Stimulated activated CD8-positive, alpha-beta memory T cell treated with anti-CD3 and anti-CD28 coated beads, Interleukin-15, amount 100 ng/mL, for 24 hours (primary cell): ENCODE results near the gene INPP4A.
A peak's percentile ranks its signal among the peaks of the same experiment; 100 is the strongest.
"Not testable (repeated sequence)": the region's sequence is repeated elsewhere in the genome, so short reads cannot be mapped to it uniquely, and the experiment has no call there.

Experiments used
- DNase-seq: peaks from one replicate; pipeline ENCODE4 v3.0.0-alpha.2; 2020; ENCODE audit warnings: low read depth

Gene INPP4A

DNA sequence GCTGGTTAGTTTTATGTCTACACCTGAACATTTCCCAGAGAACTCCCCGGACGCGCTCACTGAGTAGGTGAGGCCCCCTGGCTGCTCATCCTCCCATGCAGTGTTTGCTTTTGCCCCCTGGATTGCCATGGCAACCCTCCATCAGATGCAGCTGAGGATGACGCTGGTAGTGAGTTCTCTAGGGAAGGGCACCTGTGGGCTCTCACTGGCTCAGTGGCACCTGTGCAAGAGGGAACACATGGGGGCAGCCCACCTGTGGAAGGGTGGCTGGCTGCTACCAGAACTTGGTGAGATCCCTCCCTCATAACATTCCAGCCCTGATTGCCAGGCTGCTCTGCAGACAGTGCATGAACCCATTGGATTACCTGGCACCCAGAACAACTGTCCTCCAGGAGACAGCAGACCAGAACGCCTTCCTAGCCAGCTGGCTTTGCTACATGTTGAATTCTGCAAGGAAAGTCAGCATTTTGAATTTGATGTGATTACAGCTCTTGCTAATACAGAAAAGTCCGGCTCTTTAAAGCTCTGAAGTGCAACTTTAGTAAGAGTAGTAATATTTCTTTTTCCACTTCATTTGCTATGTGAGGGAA is 142.0 kb downstream of the INPP4A start:
- DNase-seq: no peak

DNA sequence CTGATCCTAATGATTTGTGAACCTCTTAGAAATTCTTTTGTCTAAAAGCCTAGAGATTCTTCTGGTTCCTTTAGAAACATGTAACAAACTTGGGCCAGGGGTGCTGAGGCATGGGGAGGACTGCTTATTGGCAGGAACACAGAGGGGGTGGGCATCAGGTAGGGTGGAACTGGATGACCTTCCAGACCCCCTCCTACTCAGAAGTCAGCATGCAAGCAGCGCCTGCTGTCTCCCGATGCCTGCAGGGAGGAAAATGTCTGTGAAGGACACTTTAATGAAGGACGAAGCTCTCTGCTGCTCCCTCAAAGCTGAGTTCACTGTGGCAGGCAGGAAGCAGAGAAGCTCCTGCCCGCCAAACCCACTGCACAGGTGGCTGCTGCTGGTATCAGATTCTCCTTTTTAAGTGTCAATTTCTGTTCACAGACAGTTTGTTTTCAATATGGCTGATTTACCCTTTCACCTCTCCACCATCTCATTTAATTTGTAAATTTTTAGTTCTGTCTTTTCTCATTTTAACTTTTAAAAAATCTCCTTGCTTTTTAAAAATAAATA is 144.3 kb downstream of the INPP4A start:
- no peak for DNase-seq

- DNase-seq: no peak
Observed at GRCh38 chr2:98589489-98589888, 144.8 kb downstream of the INPP4A start.

DNA sequence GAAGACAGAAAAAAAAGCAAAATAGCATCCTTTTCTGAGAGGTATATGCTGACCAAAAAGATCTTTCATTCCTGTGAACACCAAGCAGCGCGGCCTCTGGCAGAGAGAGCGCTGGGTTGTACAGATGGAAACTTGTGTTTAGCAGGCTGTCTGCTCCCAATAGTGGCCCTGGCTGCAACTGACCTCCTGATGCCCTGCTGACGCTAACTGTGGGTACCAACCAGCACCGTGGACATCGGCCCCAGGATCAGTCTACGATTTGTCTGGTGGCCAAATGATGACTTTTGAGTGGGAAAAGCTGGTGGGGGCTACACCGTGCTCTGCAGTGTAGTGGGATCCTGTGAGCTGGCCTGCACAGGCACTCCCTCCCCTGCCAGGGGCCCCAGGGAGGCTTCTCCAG is 147.9 kb downstream of the INPP4A start:
- no peak for DNase-seq

- not testable (repeated sequence) for DNase-seq
Observed at GRCh38 chr2:98594665-98595064, 150.0 kb downstream of the INPP4A start.

DNA sequence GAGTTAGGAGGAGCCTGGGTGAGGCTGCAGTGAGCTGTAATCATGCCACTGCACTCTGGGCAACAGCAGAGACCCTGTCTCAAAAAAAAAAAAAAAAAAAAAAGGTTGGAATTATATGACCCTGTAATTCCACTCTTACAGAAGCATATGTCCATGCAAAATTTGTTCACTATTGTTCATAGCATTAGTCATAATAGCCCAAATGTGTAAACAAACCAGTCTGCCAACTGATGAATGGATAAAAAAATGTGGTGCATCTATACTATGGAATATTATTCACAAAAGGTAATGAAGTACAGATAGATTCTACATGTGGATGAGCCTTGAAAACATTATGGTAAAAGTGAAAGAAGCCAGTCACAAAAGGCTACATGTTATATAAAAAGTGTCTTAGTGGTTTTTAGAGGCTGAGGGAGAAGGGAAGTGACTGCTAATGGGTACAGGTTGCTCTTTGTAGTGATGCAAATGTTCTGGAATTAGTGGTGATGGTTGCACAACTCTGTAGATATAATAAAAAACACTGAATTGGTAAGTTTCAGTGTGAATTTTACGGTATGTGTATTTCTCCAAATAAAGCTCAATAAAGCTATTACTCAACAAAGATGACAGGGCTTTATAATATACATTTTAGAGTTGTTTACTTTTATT is 154.2 kb downstream of the INPP4A start:
- no peak for DNase-seq

- no peak for DNase-seq
Observed at GRCh38 chr2:98601532-98602132, 157.0 kb downstream of the INPP4A start.

DNA sequence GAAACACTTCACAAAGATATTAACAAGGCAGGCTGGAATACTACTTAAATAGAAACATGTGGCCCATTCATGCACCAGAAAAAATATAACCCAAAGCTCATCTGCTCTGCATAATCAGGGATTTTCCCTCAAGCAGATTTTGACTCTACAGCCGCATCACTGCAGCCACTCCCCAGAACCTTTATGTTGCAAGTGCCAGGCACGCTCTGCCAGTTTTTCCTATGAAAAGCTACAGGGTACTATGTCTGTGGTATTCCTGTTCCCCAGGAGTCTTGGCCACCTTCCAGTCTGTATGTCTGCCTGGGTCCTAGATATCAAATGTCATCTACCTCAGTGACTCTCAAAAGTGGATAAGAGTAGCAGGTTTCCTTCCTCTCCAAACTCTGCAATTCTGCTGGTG is 159.9 kb downstream of the INPP4A start:
- DNase-seq: no peak

DNA sequence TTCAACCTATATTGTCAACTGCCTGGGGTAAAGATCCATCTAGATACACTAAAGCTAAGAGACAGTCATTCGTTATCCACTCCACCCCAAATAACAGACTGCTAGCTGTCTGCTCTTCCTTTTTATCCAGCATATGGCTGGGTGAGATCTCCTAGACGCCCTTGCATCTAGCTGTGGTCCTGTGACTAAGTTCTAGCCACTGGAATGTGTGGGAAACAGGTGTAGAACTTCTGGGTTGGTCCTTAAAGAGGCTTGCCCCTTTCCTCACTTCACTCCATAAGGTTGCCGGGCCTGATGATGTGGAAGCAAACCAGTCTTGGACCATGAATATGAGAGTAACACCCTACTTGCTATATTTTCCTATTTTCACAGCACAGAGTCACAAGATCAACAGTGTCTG is 160.4 kb downstream of the INPP4A start:
- no peak for DNase-seq

GRCh38 chr2:98606431-98606830 is 161.8 kb downstream of the INPP4A start:
- no peak for DNase-seq

DNA sequence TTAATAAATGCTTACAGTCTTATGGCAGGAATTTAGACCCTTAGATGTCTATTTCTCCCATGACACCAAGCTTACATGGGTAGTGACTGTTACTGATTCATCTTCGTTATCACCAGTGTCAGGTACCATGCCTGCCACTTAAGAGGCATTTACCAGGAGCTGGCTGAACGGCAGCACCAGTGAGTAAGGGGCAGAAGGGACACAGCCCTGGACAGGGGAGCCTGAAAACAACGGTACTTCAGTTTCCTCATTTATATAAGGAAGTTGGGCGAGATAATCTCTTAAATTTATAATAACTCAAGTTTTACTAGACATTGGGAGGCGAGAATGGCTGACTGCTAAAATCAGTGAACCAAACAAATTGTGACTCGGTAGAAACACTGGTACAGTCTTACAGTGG is 162.4 kb downstream of the INPP4A start:
- no peak for DNase-seq

GRCh38 chr2:98607741-98608115 is 163.1 kb downstream of the INPP4A start:
- no peak for DNase-seq

DNA sequence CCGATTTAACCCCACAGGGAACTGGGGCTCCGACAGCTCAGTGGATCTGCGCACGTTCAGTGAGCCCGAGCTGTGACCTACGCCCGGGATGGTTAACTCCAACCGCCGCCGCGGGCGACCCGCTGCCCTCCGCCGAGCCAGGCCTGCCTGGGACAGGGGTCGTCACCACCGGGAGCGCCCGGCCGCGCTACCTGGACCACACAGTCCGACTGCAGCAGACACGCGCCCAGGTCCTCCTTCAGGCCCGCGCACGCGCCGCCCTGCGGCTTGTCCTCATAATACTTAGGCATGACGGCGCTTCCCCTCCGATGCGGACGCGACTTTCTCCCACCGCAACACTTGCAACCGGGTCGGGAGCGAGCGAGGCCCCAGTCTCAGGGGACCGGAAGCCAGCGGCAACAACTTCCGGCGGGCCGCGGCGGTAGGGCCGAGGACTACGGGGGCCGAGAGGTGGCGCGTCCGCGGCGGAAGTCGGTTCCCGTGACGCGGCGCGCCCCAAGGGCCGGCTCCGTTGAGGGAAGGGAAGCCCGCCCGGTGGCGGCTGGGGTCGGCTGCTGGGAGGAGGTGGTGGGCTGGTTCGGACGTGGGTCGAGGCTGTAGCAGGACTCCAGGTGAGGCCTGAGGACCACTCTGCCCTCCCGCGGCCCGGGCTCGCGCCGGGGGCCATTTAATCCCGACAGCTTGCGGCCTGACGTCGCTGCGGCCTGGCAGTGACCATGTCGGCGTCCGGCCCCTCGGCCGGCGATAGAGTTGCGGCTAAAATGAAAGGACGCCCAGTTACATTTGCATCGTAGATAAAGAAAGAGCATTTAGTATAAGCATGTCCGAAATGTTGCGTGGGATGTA is 163.7 kb downstream of the INPP4A start, which contains the start of the genes COA5 and UNC50:
COA5 (minus strand) TSS at position 397 of the 846 bp plus-strand sequence; CDS start at position 290, 107 bp downstream.
UNC50 (plus strand) TSS at position 474 of the 846 bp plus-strand sequence. CDS start 1,171 bp downstream, outside the sequence.
- peak; percentile 87 for DNase-seq

DNA sequence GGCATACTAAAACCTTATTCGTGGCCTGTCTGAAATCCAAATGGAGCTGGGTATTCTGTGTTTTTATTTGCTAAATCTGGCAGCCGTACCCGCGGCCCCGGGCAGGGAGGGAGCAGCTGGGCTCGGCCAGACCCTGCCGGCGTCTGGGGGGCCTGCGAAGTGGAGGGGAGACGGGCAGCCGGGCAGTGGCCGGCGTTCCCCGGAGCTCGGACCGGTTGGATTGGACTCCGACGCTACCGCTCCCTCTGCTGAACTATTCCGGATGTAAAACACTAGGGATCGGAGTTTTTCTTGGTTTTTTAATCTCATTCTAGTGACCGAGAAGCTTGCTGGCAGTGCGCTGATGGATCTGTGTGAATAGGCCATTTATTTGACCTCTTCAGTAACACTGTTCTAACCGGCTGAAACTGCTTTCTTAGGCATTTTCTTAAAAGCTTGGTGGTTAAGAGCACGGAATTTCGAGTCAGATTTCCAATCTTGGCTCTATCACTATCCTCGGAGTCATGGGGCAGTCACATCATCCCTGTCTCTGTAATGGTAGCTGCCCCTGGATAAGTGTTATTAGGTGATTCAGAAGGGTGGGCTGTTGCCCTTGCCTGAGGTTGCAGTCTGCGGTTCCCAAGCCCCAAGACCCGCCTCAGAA is 164.4 kb downstream of the INPP4A start:
- DNase-seq: no peak

DNA sequence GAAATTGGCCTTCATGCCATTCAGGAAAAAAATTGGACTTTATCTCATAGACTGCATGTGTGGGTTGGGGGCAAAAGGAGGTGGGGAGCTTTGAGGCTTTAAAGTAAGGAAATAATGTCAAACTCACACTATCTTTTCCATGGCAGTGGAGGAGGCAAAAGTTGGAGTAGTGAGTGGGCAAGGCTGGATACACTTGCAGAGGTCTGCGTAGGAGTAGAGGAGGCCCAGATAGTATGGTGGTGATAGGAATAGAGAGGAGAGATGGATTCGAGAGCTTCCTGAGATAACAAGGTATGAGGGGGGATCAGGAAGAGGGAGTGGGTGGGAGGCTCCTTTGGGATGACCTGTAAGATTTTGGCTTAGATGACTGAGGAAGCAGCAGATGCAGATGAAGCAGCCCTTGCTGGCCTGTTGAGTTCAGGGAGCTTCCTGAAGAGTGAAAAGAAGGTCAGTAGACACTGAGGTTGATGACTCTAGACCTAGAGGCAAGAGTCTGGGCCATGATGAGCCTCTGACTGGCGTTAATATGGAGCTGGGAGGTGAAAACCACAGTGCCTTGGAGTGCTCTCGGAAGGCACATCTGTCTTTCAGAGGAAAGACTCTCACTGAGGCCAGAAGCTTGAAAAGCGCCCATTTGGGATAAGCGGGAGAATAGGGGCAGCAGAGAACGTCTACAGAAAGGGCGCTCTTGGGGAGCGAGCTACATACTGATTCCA is 169.5 kb downstream of the INPP4A start:
- DNase-seq: no peak

GRCh38 chr2:98615481-98615880 is 170.8 kb downstream of the INPP4A start:
- no peak for DNase-seq

- no peak for DNase-seq
Observed at GRCh38 chr2:98617149-98617548, 172.5 kb downstream of the INPP4A start.

- no peak for DNase-seq
Observed at GRCh38 chr2:98623657-98624056, 179.0 kb downstream of the INPP4A start.

DNA sequence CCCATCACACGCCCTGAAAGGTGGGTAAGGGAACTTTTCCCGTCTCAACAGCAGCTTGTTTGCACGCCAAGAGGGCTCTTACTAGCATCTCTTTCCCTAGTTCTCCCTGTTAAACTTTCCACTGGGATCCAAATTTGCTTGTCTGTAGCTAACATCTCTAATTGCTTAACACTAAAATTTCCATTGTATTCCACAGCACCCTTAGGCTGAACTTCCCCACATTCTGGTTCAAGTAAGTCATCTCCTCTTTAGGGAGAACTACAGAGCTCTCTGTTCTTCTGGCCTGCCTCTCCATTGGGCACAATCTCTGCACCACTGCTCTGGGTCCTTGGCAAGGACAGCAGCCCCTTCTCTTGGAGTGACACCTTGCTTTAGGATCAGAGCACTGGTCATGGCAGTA is 187.7 kb downstream of the INPP4A start:
- DNase-seq: no peak

DNA sequence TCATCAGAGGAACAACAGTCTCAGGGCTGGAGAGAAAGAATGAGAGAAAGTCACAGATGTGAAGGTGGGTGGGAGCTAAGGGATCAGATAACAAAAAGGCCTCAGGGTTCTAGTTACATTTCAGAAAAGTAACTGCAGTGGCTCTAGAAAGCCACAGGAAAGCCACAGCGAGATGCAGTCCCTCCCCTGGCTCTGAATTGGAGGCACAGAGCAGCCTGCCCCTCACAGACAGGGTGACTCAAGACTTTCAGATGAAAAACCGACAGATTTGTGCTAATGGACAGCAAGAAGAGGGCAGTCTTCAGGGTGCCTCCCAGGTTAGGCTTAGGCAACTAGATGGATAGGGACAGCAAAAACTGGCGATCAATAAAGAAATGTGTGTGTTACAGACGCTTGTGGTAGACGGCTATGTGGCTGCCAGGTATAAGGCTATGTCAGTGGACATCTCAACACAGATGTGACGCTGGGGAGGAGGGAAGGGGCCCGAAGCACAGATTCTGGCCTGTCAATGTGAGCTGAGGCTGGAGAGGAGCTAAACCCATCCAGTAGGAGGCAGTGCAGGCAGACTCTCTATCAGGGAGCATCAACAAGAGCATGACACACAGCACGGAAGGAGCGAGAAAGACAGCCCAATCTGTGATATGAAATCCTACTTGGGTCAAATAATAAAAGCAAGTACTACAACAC is 189.9 kb downstream of the INPP4A start:
- DNase-seq: no peak
